Measurements from ENCODE around the gene BTBD10.

- TF ChIP-seq ZKSCAN8 (CRISPR knock-in tag; IDR thresholded peaks at IDR 0.05; ENCODE audit: borderline replicate concordance) (no peak), ATF4 (CRISPR knock-in tag; IDR thresholded peaks at IDR 0.05) (no peak), POLR2A (IDR thresholded peaks at IDR 0.05; ENCODE audit: insufficient read depth in 1 of 2, low read depth in 2 of 2, low read length in 2 of 2) (no peak), SP1 (IDR thresholded peaks at IDR 0.05) (no peak), SP1 (CRISPR knock-in tag; IDR thresholded peaks at IDR 0.05) (no peak), SIN3A (IDR thresholded peaks at IDR 0.05; ENCODE audit: borderline replicate concordance, low read depth, low read length) (no peak), ZMAT5 (CRISPR knock-in tag; IDR thresholded peaks at IDR 0.05; ENCODE audit: borderline replicate concordance, low read depth) (no peak), ZNF660 (CRISPR knock-in tag; IDR thresholded peaks at IDR 0.05; ENCODE audit: borderline replicate concordance, low read depth) (no peak), ZC3H4 (CRISPR knock-in tag; IDR thresholded peaks at IDR 0.05; ENCODE audit: borderline replicate concordance) (no peak), STAG1 (CRISPR knock-in tag; IDR thresholded peaks at IDR 0.05) (no peak), ZNF792 (CRISPR knock-in tag; IDR thresholded peaks at IDR 0.05) (no peak), BCLAF1 (IDR thresholded peaks at IDR 0.05) (no peak)
- TF ChIP-seq, protein P1, sequence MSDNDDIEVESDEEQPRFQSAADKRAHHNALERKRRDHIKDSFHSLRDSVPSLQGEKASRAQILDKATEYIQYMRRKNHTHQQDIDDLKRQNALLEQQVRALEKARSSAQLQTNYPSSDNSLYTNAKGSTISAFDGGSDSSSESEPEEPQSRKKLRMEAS (IDR thresholded peaks at IDR 0.05) = no peak
Measured at GRCh38 chr11:13465909-13466371, 2.9 kb upstream of the BTBD10 start.

All from HepG2 (cell line).